Kidney glomerular epithelial cell (primary cell): ENCODE measurements around the gene MNX1.

ENCODE experiments used
- DNase-seq: peaks from one replicate; lab custom pipeline; 2025; lab: John Stamatoyannopoulos, UW

The MNX1 gene

DNA sequence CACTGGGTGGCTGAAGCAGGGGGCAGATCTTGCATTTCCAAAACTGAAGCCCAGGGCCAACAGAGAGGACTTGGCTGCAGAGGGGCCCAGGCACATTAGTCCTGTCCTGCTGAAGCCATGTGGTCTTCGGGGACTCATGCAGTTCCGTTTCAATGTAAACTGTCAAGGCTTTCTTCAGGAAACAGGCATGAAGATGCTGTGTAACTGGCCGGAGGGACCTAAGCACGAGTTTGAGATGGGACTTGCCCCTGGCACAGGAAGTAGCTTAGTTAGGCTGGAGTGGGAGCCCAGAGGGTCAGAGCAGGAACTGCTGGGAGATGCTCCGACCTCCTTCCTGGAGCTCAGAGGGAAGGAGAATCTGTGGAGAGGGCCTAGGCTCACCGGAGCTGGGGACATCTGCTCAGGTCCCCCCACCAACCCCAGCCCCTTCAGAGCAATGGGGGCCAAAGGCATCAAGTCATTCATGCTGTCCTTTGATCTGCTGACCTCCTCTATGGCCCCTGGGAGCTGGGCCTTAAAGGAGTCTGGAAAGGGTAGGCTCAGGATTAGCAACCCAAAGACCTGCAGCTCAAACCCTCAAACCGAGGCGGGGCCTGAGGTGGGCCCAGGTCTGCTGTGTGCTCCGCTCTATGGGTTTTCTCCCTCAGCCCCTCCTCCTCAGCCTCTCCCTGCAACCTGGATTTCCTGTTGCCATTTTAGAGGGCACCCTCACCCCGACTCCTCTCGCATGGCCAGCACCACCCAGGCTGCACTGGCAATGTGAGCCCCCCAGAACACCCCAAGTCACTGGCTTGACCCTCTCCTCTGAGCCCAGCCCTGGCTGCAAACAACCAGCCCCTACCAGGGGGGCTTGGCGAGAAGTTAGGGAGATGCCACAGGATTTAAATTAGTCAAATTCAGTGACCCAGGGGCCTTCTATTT, 4.4 kb upstream of the MNX1 start:
- no peak for DNase-seq

DNA sequence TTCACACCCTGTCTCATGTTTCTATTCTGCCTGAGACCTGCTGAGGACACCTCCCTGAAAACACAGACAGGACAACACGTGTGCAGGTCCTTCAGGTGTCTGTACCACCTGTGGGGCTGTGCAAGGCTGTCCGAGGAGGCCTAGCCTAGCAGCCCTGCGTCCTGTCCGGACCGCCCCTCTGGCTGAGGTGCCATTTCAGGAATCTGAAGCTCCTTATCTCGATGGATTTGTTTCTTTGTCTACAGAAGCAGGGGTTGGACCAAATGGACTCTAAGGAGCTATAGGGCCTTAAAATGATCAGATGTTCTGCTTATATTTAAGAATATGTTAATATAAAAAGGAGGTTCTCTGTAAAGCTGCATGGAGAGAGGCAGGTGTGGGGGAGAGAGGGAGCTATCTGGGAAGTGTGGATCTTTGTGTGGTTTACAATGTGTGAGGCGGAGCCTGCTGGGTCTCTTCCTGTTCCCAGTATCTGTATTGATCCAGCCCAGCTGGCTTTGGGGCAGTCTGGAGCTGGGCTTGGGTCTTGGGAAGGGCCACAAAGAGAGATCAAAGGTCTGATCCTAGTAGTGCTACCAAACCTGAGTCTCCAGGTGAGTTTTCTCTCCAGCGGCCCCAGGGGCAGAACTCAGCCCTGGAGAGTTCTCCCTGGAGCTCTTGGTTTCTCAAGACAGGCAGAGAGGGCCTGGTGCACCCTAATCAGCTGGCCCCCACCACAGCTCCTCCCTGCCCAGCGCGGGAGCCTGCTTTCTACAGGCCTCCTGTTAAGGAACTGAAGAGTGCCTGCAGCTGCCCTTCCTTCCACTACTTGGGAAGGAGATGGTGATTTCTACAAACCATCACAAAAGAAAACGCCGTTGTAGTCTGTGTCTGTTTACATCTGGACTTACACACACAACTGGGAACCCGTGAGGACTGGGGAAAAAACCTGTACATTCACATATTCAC, 3.4 kb upstream of the MNX1 start:
- no peak for DNase-seq

DNA sequence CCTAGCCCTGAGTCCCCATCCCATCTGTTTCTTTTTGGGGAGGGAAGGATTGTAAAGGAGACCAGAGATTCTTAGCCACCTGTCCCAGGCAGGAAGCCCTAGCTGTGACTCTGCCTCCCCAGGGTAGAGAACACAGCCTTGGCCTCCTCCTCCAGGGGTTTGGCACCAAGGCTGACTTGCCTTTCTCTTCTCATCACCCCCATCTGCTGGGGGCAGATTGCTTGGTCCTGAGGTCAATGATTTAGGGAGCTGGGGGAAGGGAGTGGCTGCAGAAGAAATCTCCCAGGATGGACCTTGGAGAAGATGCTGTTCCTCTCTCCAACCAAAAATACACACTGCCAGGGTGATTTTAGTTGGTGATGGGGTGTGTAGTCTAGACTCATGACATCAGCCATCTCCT, 2.6 kb upstream of the MNX1 start:
- no peak for DNase-seq

DNA sequence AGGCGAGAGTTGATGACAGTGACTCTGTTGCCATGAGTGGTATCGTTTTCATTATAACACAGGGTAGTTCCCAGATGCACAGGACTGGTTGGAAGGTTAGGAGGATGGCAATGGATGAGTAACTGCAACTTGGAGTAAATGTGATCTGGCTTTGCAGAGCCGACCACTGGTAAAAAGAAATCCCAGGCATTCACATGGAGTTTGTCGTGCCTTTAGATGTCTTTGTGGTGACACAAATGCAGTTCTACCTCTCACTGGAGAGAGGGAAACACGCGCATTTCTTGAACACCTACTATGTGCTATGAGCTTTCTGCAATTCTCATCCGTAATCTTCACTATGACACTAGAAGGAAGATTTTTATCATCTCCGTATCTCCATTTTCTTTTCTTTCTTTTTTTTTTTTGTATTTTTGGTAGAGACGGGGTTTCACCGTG, 1.7 kb upstream of the MNX1 start:
- no peak for DNase-seq

DNA sequence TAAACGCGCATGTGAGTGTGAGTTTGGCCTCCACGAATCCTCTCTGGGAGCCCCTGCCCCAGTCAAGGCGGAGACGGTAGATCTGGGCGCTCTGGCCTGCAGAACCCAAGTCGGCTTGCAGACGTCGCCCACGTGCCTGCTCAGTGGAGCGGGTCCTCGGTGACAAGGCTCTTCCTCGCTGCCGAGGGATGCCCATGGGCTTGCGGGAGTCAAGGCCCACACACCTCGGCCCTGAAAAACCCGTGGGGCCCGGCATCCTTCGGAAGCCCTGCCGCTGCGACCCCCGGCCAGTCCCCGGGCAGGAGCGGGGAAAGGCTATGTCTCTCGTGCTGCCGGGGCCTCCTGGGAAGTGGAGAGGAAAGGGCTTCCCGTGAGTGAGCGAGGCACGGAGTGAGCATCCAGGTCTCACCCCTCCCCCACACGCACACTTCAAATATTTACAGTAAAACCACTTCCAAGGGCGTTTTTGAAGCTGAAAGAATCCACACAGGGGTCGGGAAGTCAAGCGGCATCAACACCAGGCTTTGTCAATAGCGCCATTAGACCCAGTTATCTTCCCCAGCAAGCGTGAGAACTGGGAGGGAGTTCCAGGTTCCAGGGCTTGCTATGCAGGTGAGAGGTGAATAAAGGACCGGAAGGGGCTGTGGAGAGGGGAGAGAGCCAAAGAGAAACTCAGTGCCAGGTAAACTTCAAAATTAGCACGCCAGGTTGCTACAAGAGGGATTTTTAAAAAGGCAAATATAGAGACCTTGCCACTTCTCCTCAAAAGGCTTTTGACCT, 1.1 kb upstream of the MNX1 start:
- DNase-seq, result no peak

- DNase-seq, result no peak
These were observed 480 bp downstream of the MNX1 start for GRCh38 chr7:157009778-157010587.

DNA sequence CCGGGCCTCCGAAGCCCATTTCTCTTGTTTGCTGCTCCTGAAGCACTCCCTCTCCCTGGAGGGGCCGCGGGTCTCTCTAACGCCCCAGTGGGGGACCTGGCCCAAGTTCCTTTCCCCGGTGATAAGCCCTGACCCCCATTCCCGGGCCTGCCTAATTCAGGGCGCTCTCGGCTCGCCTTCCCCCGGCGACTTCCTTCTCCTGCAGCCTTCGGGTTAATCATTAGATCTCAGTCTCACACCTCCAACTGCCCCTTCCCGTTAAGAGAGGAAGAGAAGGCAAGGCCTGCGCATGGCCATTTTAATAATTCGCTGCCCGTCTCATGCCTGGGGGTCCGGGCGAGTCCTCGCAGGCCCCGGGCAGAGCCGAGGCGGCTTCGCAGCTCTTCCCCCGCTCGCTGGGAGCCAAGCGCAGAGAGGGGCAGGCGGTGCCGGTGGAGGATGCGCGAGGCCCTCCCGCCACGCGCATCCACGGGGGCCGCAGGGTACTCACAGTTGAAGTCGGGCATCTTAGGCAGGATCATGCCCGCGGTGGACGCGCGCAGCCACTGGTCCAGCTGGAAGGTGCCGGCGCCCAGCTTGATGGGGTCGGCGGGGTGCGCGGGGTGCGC, 1.2 kb downstream of the MNX1 start:
- DNase-seq, result peak; percentile 22

- no peak for DNase-seq
These were observed 2.0 kb downstream of the MNX1 start for GRCh38 chr7:157008206-157009169.

DNA sequence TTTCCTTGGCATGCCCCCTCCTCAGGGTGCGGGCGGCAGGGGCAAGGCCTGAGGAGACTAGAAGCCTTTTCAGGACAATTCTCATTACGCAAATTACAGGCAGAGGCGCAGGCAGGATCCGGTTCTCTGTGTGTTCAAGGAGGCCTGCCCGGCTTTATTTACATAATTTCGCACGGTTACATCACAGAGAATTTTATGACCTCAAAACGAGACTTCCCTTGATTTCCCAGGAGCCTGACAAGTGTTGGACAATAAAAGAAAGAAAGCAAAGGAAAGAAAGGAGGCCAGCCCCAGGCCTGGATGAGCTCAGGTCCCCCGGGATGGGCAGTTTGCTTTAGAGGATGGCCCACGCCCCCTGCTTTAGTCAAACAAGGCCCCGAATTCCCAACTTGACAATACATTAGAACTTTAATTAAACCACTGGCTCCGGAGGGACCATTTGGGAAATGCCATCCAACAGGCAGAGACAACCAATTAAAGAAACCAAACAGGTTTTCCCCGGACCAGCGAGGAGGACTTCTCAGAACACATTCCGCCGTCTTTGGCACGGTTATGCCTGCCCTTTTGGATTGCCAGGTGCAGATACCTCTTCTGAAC, 2.9 kb downstream of the MNX1 start:
- DNase-seq, result no peak

GRCh38 chr7:157006829-157007469, 3.5 kb downstream of the MNX1 start:
- DNase-seq, result no peak

DNA sequence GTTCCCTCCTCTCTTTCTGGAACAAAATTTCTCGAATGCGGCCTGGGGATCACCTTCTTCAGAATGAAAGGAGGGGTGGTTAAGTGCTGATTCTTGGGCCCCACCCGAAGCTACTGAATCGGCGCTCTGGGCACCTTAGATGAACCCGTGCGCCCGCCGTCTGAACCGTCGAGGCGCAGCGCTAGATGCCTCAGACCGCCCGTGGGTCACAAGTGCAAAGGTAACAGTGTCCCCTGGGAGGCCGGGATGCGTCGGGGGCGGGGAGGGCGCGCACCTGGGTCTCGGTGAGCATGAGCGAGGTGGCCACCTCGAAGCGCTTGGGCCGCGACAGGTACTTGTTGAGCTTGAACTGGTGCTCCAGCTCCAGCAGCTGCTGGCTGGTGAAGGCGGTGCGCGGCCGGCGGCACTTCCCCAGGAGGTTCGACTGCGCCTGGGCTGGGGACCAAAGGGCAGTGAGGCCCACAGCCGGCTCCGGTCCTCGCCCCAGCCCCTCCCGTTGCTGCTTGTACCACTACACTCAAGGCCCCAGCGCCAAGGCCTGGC, 4.2 kb downstream of the MNX1 start:
- DNase-seq, result no peak

- DNase-seq, result no peak
These were observed 4.8 kb downstream of the MNX1 start for GRCh38 chr7:157005456-157006204.

- no peak for DNase-seq
These were observed 5.7 kb downstream of the MNX1 start for GRCh38 chr7:157004521-157005455.

DNA sequence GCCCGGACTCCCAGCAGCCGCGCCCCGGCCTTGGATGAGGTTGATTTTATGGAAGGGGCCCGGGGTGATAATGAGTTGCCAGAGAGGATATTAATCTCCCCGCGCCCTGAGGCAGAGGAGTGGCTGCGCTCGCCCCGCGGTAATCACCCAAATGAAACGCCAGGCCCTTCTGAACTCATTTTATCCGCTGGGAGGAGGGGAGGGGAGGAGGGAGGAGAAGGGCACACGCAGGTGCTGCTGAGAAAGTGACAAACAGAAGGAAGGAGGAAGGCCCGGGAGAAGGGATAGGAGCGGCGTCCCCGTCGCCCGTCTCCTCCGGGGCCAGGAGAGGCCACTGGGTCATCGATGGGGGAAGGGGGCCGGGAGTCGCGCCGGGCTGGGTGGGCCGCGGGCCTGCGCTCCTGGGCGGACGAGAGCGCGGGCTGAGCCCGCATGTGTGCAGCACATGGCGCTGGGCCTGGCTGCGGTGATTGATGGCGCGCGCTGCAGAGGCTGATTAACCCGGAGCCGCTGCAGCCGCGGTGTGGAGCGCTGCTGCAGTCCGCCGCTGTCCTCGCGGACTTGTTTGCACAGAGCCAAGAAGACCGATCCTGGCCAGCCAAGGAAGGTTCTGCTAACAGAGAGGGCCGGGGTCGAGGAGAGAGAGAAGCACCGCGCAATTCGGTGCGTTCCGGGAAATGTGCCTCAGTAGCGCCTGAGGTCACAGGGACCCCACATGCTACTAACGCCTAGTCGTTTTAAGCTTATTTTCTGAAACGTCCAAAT, 6.5 kb downstream of the MNX1 start:
- no peak for DNase-seq

- no peak for DNase-seq
These were observed 7.1 kb downstream of the MNX1 start for GRCh38 chr7:157003445-157003755.
